OCI-LY1 (cell line): ENCODE results near the gene HLA-DQA1.

Experiments
- EZH2 ChIP-seq: fragments of 200-600 bp; sonication (generic), shearing (Covaris generic); IDR thresholded peaks from 2 replicates; pipeline ENCODE4 v1.8.0; 2017; ENCODE audit warnings: borderline replicate concordance, mixed run types, mild to moderate bottlenecking, antibody characterized with exemption, low read length, moderate library complexity, mixed read lengths
- TF ChIP-seq, protein P1 (sequence below): fragments of 200-600 bp; sonication (generic), shearing (Covaris generic); IDR thresholded peaks from 2 replicates; pipeline ENCODE4 v1.5.1; 2017; ENCODE audit warnings: mild to moderate bottlenecking, antibody characterized with exemption, low read length, moderate library complexity, mixed read lengths

GRCh38 chr6:32621372-32621771 is 15.8 kb upstream of the HLA-DQA1 start:
- TF ChIP-seq, protein P1, sequence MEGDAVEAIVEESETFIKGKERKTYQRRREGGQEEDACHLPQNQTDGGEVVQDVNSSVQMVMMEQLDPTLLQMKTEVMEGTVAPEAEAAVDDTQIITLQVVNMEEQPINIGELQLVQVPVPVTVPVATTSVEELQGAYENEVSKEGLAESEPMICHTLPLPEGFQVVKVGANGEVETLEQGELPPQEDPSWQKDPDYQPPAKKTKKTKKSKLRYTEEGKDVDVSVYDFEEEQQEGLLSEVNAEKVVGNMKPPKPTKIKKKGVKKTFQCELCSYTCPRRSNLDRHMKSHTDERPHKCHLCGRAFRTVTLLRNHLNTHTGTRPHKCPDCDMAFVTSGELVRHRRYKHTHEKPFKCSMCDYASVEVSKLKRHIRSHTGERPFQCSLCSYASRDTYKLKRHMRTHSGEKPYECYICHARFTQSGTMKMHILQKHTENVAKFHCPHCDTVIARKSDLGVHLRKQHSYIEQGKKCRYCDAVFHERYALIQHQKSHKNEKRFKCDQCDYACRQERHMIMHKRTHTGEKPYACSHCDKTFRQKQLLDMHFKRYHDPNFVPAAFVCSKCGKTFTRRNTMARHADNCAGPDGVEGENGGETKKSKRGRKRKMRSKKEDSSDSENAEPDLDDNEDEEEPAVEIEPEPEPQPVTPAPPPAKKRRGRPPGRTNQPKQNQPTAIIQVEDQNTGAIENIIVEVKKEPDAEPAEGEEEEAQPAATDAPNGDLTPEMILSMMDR, result no peak
- TF ChIP-seq EZH2, result no peak
